GM12878 (cell line): ENCODE results near the gene SSTR4.

ENCODE experiments used
- ATF7 ChIP-seq: fragments of 450-650 bp; IDR thresholded peaks from 2 replicates; pipeline ENCODE4 v1.6.1; 2016; ENCODE audit warnings: low read depth, mild to moderate bottlenecking
- BHLHE40 ChIP-seq, 2 experiments: fragments of 450-650 bp in 1 of 2; IDR thresholded peaks; 2 replicates each; pipeline ENCODE4 v1.6.1; 2011 to 2017; ENCODE audit warnings: low read depth in 2 of 2, borderline replicate concordance in 1 of 2, improper control_type of control experiment in 1 of 2, low read length in 1 of 2, mild to moderate bottlenecking in 1 of 2
- BRCA1 ChIP-seq: IDR thresholded peaks from 2 replicates; pipeline ENCODE4 v1.6.1; 2011; ENCODE audit warnings: low read depth, low read length, improper control_type of control experiment
- CTCF ChIP-seq, 3 experiments: IDR thresholded peaks in 2 of 3; conservative IDR thresholded peaks in 1 of 3; 2 replicates each; pipeline ENCODE4 v1.5.1; 2011; ENCODE audit warnings: low read depth in 3 of 3, low read length in 3 of 3, mild to moderate bottlenecking in 3 of 3, control low read depth in 2 of 3, moderate library complexity in 2 of 3, inconsistent platforms in 1 of 3, mixed read lengths in 1 of 3; ENCODE audit not compliant: control insufficient read depth in 2 of 3, insufficient read depth in 1 of 3; ENCODE audit errors: extremely low read depth in 1 of 3
- NFIC ChIP-seq: IDR thresholded peaks from 2 replicates; pipeline ENCODE4 v1.6.1; 2012; ENCODE audit warnings: low read depth, mild to moderate bottlenecking, inconsistent platforms, low read length, moderate library complexity
- NR2F1 ChIP-seq: fragments of 450-650 bp; conservative IDR thresholded peaks from 2 replicates; pipeline ENCODE4 v1.6.1; 2017; ENCODE audit warnings: mild to moderate bottlenecking
- RFX5 ChIP-seq: IDR thresholded peaks from 2 replicates; pipeline ENCODE4 v1.6.1; 2011; ENCODE audit warnings: low read depth, low read length, improper control_type of control experiment
- SPI1 ChIP-seq: IDR thresholded peaks from 2 replicates; pipeline ENCODE4 v1.6.1; 2011; ENCODE audit warnings: low read depth, mild to moderate bottlenecking, low read length, moderate library complexity, borderline replicate concordance; ENCODE audit not compliant: insufficient read depth
- STAT1 ChIP-seq: fragments of 450-650 bp; conservative IDR thresholded peaks from 2 replicates; pipeline ENCODE4 v1.6.1; 2014; ENCODE audit warnings: antibody characterized with exemption, mild to moderate bottlenecking
- ZBTB11 ChIP-seq: fragments of 450-650 bp; formaldehyde crosslinking; IDR thresholded peaks from 2 replicates; pipeline ENCODE4 v1.5.0; 2022; ENCODE audit warnings: mild to moderate bottlenecking, missing genetic modification characterization
- ZNF274 ChIP-seq: IDR thresholded peaks from one replicate; pipeline ENCODE4 v1.8.0; 2011; ENCODE audit not compliant: insufficient read length, insufficient read depth

GRCh38 chr20:23005776-23006175 lies 29.3 kb upstream of the SSTR4 start:
- TF ChIP-seq SPI1 (no peak), CTCF (IDR thresholded peaks at IDR 0.05 in 2 of 3, conservative IDR thresholded peaks at IDR 0.05 in 1 of 3; ENCODE audit: control insufficient read depth in 2 of 3, extremely low read depth in 1 of 3, insufficient read depth in 1 of 3, low read depth in 3 of 3, low read length in 3 of 3) (no peak), STAT1 (no peak), ATF7 (no peak), ZBTB11 (no peak), NR2F1 (no peak), RFX5 (no peak), ZNF274 (no peak), NFIC (no peak), BHLHE40 (IDR thresholded peaks at IDR 0.05; ENCODE audit: borderline replicate concordance in 1 of 2, low read depth in 2 of 2, low read length in 1 of 2) (no peak), BRCA1 (no peak)
